Measurements from ENCODE around the gene PTPRK.

The PTPRK gene

DNA sequence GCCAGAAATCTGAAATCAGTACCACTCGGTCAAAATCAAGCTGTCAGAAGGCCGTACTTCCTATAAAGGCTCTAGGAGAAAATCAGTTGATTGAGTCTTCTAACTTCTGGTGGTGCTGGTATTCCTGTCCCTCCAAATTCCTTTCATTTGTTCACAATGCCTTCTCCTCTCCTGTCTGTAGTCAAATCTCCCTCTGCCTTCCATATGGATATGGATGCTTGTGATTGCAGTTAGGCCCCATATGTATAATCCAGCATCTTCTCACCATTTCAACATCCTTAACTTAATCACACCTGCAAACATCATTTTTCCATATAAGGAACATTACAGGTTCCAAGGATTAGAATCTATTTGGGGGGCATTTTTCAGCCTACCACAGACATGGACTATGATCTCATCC lies 331.7 kb downstream of the PTPRK start:
- DNase-seq (ENCODE audit: low read depth in 2 of 2) = no peak

- DNase-seq (ENCODE audit: low read depth in 2 of 2) = no peak
Observed at GRCh38 chr6:128186729-128187128, 333.7 kb downstream of the PTPRK start.

GRCh38 chr6:128179876-128180438 lies 340.4 kb downstream of the PTPRK start:
- DNase-seq (ENCODE audit: low read depth in 2 of 2) = no peak

DNA sequence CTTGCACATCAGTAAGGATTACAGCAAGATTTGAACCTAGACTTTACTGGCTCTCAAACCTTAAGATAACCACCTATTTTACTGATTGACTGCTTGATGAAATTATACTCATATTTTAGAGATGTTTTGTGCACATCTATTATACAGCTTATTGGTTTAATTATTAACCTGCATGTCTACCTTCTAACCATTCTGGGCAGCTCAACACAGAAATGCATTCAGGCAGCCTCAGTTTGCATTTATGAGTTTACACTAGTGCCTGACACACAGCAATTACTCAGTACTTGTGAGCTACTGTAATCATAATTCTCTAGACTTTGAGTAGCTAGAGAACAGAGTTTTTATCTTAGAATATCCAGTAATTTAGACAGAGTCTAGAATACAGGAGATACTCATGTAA lies 345.7 kb downstream of the PTPRK start:
- DNase-seq (ENCODE audit: low read depth in 2 of 2) = no peak

GRCh38 chr6:128172752-128173682 lies 347.4 kb downstream of the PTPRK start:
- DNase-seq (ENCODE audit: low read depth in 2 of 2) = no peak

DNA sequence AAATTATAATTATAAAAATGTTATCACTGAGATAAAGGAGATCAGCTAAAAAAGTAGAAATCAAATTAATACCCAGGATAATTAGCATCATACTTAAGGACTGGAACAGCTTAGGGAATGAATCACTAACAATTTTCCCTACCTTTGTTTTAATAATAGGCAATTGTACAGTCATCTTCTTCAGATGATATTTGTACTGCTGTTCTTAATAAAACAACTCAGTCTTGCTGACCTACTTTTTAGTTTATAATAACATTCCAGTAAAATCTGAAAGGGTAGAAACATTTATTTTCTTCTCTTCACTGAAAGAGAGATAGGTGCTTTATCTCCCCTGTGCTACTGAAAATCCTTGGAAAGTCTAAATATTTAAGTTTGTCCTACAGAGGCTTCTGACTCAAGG lies 348.3 kb downstream of the PTPRK start:
- DNase-seq (ENCODE audit: low read depth in 2 of 2) = no peak

DNA sequence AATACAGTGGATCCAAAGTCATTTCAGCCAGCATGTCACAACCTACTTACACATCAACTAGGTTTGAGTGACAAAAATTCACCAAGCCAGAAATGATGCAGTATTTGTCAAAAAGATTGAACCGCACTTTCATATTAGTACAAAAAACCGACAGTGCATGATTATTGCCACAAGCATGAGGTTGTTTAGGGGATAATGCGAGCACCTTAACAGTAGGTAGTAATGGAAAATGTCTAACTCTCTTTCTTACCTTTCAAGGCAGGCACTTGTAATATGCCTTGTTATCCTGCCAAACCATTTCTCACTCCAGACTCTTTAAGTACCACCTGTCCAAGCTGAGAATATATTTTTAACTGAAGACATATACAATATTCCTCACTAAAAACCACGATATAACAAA lies 349.2 kb downstream of the PTPRK start:
- no peak for DNase-seq (ENCODE audit: low read depth in 2 of 2)

DNA sequence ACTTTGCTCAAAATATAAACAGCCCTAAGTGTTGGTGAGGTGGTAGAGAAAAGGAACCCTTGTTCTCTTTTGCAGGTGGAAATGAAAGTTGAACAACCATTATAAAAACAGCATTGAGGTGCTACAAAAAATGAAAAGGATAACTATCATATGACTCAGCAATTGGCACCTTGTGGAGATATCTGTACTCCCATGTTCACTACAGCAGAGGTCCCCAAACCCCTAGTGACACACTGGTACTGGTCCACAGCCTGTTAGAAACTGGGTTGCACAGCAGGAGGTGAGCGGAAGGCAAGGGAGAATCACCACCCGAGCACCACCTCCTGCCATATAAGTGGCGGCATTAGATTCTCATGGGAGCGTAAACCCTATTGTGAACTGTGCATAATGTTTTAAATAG lies 352.2 kb downstream of the PTPRK start:
- DNase-seq (ENCODE audit: low read depth in 2 of 2) = no peak

DNA sequence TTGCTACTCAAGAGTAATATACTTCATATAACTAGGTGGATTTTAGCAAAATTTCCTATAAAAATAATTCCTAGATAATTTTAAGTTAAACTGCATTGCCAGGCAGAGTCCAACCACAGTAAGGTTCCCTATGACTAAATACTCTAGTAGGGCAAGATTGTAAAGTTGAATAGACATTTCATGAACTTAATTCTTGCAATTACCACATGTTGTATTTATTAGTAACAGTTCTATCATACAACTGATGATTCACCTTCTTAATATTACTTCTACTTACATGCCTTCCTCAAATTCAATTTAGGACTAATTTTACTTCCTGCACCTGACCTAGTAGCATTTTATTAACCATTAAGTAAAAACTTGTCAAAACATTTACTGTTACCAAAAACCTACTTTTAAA lies 352.8 kb downstream of the PTPRK start:
- no peak for DNase-seq (ENCODE audit: low read depth in 2 of 2)

- no peak for DNase-seq (ENCODE audit: low read depth in 2 of 2)
Observed at GRCh38 chr6:128164254-128164653, 356.1 kb downstream of the PTPRK start.

DNA sequence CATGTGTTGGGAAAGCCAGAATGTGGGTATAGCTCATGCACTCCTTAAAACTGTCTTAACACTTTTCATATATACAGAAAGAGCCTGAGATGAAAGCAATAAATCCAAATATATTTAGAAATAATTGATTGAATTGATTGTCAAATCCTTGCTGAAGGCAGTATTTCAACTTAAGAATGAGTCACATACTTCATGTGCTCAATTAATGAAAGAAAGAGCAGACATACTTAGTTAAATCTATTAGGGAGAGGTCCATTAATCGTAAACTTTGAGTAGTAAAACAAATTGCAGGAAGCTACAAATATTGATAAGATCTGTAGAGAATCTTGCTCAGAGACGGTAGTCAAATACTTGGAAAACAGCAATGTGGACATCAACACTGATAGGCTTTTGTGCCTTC lies 358.0 kb downstream of the PTPRK start:
- DNase-seq (ENCODE audit: low read depth in 2 of 2) = no peak

DNA sequence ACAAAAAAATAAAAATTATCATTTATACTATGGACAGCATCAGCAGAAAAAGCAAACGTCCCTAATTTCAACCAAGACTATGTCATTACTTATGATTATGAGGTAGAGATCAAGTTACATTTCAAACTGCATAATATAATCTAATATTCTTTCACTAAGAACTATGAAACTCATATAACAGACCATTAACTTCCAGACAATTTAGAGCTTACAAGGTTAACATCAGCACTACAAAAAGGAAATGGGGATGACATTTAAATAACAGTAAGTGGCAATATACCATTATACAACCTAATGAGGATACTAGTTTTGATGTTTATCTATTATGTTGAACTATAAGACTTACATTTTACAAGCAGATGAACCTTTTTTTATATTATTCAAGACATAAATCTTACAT lies 358.6 kb downstream of the PTPRK start:
- no peak for DNase-seq (ENCODE audit: low read depth in 2 of 2)

DNA sequence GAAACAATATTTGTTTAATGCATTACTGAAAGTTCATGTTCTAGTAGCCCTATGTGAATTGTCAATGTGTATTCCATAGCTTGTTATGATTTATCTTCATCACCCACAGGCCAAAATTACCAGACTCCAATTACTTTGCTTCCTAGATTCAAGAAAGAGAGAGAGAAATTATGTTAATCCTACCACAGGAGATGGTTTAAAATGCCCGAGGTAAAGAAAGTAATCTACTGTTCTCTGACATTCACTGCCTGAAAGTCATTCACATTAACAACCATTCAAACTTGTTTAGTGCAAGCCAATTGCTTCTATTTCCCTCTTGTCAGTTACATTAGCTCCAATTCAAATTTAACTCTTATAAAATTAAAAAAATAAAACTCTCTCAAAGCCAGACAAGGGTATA lies 359.1 kb downstream of the PTPRK start:
- no peak for DNase-seq (ENCODE audit: low read depth in 2 of 2)

- DNase-seq (ENCODE audit: low read depth in 2 of 2) = no peak
Observed at GRCh38 chr6:128158496-128158895, 361.9 kb downstream of the PTPRK start.

DNA sequence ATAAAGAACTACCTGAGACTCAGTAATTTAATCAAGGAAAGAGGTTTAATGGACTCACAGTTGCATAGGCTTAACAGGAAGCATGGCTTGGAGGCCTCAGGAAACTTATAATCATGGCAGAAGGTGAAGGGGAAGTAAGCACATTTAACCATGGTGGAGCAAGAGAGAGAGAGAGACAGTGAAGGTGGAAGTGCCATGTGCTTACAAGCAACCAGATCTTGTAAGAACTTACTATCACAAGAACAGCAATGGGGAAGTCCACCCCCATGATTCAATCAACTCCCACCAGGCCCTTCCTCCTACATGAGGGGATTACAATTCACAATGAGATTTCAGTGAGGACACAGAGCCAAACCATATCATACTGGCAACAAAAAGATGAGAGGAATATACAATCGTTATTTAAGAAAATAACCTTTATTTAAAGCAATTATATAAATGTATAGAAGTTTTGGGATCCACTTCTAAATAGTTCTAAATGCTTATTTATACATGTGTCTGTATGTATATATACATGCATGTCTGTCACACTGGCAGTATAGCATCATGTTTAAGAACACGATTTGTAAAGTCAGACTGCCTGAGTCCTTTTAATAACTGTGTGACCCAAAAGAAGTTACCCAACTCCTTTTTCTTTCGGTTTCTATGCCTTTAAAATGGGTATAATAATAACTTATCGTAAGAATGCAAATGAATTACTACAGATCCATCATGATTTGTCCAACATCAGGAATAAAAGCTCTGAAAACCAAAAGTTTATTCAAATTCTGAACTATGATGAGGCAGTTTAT lies 363.9 kb downstream of the PTPRK start:
- DNase-seq (ENCODE audit: low read depth in 2 of 2) = no peak

DNA sequence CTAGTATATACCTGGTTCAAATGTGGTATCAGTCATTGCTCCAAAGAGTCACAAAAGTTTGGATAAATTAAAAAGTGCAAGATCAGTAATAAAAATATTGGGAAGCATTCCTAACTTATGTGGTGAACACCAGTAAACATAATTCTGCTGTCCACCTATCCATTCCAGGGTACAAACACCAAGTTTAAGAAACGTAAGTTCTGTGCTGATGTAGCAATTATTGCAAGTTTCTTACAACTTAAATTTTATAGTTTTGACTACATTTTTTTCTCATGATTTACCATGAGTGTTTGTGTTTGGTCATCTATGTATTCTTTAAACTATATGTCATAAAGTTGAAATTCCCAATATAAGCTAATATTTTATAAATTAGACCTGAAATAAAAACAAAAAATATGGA lies 364.6 kb downstream of the PTPRK start:
- DNase-seq (ENCODE audit: low read depth in 2 of 2) = no peak

- no peak for DNase-seq (ENCODE audit: low read depth in 2 of 2)
Observed at GRCh38 chr6:128152551-128152950, 367.8 kb downstream of the PTPRK start.

DNA sequence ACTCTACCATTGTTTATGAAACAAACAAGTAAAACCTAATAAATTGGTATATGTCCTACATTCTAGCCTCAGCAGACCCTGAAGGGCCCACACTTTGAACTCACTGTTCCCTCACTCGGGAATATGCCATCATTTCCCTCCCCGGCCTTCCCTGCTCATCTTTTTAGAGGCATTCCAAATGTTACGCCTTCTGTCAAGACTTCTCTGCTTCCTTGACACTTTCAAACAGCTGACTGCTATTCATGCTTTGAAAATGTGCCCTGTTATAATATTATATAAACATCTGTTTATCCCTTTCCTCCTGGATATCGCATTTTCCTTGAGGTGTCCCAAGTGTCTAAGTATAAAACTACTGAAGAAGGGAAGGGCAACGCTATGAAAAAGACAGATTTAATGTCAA lies 370.0 kb downstream of the PTPRK start:
- no peak for DNase-seq (ENCODE audit: low read depth in 2 of 2)

GRCh38 chr6:128149796-128150195 lies 370.6 kb downstream of the PTPRK start:
- no peak for DNase-seq (ENCODE audit: low read depth in 2 of 2)

DNA sequence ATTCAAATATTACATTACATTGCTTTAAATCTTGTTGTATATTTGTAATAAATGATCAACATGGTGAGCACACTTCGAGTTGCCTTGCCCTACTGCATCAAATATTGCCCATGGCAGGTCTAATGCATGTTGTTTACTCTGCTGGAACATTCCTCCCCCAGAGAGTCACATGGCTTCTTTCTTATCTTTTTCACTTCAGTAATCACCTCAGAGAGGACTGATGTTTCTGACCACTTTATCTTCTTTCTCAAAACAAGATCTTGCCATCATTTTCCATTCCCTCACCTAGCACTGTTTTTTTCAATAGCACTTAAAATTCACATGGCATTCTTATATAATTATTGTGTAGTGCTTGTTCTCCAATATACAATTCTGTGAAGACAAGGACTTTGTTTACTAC lies 376.1 kb downstream of the PTPRK start:
- no peak for DNase-seq (ENCODE audit: low read depth in 2 of 2)

- DNase-seq (ENCODE audit: low read depth in 2 of 2) = no peak
Observed at GRCh38 chr6:128141932-128142331, 378.5 kb downstream of the PTPRK start.

DNA sequence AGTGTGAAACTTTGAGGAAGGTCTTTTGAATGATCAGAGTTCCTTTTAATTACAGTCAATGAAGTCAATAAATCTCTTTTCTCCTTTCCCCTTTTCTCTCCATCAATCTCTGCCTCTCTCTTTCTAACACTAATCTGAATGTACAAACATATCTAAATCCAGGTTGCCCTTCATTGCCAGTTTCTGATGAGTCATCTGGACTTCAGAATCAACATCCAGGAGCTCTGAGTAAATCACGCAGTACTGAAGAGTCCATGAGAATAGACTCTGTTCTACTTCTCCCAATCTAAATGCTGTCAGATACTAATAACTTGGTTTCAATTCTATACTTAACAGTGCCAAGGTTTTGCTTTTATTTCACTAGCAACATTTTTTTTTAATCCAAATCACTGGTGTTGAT lies 380.9 kb downstream of the PTPRK start:
- DNase-seq (ENCODE audit: low read depth in 2 of 2) = no peak

DNA sequence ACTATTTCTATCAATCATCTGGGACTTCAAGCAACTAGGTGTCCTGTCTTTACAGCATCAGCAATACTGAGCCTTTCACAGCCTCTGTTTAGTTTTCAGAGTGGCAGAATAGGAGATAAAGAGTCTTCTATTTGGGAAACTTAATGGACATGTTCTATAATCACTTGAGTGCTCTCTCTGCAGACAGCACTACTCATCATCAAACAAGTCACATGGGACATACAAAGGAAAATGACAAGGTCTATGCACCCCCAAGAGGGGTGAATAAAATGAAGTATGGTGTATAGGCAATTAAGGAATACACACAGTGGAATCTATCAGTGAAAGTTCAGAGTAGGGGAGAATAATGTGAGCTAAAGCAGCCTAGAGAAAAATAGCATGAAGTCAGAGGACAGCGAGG lies 381.7 kb downstream of the PTPRK start:
- DNase-seq (ENCODE audit: low read depth in 2 of 2) = no peak

Data from activated CD8-positive, alpha-beta memory T cell treated with anti-CD3 and anti-CD28 coated beads for 4 hours (primary cell).